Measurements from ENCODE around the gene AAK1.
"Not testable (repeated sequence)": the region's sequence is repeated elsewhere in the genome, so short reads cannot be mapped to it uniquely, and the experiment has no call there.

The AAK1 gene

DNA sequence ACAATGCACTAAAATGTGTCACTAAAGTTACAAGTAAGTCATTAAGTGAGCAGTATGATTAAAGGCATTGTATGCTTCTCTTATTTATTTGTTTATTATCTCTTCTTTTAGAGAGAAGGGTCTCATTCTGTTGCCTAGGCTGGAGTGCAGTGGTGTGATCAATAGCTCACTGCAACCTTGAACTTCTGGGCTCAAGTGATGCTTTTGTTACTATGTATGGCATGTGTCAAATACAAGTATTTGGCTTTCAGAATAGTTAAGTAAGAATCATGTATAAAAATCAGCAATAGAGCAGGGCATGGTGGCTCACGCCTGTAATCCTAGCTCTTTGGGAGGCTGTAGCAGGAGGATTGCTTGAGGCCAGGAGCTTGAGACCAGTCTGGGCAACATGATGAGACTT lies 15.8 kb upstream of the AAK1 start:
- DNase-seq: no peak

DNA sequence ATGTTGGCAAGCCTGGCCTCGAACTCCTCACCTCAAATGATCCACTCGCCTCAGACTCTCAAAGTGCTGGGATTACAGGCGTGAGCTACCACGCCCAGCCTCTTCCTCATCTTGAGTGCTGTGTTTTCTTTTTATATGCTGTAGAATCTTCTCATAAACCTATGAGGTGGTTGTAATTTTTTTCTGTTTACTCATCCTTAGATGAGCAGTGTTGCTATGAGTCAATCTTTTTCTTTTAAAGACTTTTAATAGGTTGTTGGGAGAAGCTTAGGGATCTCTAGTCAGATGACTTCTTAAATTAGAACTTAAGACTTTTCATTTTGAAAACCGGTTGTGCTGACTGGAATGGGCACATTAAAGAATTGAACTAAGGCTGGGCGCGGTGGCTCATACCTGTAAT lies 8.7 kb upstream of the AAK1 start:
- no peak for DNase-seq

DNA sequence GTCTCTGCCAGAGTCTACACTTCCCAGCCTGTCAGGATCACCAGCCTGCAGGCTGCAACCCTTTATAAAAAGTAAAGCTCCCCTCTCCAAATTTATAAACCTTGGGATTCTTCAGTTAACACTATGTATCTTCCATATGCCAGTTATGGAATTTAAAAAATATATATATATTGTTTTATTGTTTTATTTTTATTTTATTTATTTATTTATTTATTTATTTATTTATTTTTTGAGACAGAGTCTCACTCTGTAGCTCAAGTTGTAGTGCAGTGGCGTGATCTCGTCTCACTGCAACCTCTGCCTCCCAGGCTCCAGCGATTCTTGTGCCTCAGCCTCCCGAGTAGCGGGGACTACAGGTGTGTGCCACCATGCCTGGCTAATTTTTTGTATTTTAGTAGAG lies 3.7 kb upstream of the AAK1 start:
- not testable (repeated sequence) for DNase-seq

DNA sequence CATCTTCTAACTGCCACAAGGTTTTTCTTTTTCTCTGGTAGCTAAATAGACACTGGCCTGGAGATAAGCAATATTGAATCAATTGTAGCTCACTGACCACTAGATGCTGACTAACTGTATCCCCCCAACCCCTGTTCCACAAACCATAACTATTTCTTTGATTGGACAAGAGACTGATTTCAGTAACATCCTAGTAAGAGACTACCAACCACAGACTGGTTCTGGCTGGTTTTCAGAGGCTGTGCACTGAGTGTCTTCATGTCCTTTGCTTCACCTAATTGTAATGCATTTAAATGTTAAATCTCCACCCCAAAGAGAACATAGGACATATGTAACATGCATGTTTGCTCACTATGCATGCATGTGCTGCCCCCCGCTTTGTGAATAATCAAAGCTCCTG lies 3.2 kb upstream of the AAK1 start:
- no peak for DNase-seq

DNA sequence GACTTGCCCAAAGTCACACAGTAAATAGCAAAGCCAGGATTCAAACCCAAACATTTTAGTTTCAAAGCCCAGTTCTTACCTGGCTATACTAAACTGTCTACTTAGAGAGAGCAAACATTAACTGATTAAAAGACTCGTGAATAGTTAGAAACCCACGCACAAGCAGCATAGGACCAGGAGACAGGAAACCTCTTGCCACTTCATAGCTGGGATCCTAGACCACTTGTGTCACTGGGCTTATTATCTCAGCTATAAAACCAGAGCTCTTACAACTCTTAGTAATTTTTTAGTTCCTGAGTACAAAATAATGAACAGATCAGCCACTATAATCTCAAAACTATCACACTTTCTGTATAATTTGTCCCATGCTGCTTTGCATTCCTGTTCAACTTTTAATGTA lies 2.4 kb upstream of the AAK1 start:
- no peak for DNase-seq

DNA sequence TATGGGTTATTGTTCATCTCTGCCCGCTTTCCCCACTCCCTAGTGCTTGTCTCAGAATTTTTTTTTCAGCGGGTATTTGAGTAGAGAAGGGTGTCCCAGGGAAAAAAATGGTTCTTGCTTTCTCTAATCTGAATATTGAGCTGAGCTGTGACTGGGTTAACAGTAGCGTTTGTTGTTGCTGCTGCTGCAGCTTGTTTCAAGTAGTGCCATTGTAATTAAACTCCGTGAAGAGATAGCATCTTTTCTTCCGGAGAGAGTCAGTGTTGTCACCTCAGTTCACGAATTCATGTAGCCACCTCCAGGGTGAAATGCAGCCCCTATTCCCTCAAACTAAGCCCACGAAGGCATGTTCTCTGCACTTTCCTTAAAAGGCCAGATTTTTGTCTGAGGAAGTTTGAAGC lies 1.5 kb upstream of the AAK1 start:
- DNase-seq: no peak

DNA sequence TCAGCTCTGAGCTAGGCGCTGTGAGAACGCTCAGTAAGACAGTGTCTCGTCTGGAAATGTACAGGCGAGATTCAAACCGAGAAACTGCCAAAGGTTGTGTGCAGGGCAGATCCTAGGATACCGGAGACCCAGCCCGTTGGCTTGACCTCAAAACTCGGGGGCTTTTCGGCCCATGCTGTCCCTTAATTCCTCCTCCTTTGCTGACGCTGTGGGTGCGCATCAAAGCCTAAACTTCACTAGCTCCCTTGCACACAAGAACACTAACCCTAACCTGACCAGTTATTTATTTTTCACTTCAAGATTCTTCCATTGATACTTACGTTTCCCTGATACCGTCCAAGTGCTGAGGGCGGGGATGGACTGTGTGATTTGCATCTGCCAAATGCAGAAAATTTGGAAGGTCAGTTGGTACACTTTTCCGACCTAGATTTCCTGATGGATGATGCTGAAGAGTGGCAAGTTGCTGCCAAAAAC lies 1.0 kb upstream of the AAK1 start:
- DNase-seq: no peak

DNA sequence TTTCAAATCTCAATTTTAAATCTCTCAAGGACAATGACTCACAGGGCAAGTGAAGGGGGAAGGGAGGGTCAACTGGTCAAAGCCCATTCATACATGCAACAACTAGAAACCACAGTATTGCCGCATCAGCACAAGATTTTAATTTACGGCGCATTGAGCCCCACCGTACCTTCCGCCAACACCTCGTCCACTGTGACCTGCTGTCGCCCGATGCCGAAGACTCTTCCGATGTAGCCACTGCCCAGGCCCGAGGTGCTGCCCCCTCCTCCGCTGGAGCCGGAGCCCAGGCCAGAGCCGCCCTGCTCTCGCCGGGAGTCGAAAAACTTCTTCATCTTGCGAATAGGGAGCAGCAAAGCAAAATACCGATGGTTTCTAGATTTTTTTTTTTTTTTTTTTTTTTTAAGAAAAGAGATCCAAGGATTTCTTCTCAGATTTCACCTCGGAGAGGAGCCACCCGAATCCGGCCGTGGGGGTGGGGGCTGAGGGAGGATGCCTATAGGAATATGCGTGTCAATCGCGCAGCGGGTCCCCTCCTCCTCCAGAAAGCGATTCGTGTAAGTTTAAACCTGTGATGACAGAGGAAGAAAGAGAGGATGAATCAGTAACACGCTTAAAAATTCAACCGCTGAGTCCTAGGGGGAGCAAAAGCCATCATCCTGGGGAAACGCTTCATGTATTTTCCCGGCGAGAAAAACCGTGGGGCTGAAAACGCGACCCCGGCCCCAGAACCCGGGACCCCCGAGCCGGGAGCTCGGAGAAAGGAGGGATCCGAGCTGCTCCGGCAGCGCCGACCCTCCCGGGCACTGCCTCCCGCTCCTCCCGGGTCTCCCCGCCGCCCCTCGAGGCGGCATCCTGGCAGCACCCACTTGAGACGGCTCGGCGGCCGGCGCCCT lies 584 bp downstream of the AAK1 start:
- DNase-seq: no peak

DNA sequence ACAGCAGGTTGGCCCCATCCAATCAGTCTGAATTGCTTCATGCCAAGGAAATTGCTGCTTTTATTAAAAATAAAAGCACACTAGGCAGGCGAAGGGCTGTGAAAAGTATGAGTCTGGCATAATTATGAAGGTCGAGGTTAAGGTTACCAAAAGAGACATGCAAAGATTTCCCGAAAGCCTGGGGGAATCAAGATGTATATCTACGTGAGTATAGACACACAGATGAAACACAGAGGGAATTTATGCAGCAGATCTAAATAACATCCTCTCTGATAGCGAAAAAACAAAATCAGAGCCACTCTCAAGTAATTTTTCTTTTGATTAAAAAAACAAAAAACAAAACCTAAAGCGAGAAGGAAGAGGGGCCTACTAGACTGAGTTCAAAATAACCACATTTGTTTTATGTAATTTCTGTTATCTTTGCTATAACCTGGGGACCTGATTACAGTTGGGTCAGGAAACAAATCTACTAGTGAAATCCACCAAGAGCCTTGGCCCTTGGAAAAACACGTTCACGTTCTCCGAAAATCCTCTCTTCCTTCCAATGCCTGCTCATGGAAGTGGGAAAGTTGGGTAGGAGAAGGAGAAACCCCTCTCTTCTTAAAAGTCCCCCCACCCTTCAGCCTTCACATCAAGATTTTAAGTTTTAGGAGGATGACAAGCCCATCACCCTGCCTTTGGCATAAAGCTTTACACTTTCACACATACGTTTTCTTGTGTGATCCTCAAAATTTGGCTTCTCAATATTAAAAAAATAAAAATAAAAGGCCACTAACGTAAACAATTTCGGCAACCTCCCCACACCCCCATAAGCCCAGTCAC lies 1.4 kb downstream of the AAK1 start:
- DNase-seq: no peak

DNA sequence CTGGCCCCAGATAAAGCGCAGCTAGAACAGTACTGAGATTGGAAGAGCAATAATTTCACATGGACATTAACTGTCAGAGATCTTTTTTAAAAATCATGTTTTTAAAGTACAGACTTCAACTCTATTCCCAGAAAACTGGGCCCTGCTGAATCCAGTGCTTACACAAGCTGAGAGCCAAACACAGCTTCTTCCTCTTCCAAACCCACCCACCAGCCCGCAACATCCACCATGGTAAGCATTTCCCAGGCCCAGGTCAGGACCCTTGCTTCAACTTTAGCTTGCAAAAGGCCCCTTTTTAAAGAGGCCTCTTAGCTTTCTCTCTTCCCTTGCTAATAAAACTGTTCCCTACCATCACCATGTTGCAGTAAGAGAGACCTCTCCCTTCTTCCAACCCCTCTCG lies 2.1 kb downstream of the AAK1 start:
- no peak for DNase-seq

DNA sequence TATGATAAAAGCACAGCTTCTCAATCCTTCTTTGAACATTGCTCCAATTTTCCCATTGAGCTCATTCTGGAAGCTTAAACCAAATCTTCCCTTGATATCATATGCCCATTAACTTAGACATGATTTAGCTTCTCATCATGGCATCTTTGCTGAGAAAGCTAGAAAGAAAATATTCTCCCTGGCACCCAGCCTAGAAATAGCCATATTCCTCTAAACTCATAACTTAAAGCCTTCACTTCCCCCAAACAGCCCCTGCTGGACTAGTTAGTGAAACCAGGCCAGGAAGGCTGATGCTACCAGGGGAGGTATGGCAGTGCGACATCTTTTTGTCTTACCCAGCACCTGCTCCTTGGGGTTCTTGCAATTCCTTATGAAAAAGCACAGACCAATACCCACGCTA lies 4.3 kb downstream of the AAK1 start:
- DNase-seq: no peak

DNA sequence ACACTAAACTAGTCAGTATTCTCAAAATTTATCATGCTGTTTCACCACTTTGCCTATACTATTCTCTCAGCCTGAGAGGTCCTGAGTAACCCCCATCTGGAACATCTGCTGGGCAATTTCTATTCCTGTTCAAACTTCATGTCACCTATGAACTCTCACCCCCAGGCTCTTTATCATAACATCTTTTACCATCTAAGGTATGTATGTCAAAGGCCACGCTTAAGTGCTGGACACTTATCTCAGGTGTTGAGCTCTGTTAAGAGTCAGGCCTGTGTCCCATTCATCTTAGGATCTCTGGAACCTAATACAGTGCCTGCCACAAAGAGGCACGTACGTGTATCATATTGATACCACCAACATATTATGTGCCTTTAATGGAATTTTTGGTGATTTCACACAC lies 4.9 kb downstream of the AAK1 start:
- DNase-seq: no peak

DNA sequence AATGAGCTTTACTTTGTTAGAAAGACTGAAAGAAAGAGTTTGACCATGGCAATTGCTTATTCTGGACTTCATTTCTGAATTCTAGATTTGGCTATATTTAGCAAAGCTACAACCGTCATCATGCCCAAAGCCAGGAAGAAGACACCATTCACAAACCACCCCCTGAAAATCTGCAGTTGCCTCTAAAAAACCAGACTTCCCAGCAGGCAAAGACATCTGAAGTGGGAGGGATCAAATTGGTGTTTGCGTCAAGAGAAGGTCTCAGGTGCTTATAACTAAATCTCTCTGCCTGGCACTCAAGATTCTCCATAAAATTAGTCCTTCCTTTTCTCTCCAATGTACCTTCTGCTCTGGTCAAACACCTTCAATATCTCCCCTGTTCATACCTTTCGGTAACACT lies 5.6 kb downstream of the AAK1 start:
- DNase-seq: no peak

DNA sequence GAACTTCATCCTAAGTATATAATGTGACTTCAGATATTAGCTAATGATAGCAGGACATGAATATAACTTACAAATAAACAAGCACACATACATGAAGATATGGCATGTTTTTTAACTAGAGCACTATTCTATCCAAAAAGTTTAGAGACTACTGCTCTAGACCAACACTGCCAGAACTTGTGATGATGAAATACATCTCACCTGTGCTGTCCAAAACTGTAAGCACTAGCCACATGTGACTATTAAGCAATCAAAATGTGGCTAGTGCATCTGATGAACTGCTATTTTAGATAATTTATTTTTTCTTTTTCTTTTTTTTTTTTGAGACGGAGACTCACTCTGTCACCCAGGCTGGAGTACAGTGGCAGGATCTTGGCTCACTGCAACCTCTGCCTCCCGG lies 7.1 kb downstream of the AAK1 start:
- DNase-seq: no peak

DNA sequence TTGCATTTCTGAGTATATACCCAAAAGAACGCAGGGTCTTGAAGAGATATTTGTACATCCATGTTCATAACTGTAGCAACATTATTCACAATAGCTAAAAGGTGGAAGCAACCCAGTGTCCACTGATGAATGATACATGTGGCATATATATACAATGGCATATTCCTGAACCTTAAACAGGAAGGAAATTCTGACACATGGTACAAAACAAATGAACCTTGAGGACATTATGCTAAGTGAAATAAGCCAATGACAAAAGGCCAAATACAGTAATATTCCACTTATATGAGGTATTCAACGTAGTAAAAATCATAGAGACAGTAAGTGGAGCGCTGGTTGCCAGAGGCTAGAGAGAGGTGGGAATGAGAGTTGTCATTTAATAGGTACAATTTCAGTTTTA lies 8.1 kb downstream of the AAK1 start:
- no peak for DNase-seq

DNA sequence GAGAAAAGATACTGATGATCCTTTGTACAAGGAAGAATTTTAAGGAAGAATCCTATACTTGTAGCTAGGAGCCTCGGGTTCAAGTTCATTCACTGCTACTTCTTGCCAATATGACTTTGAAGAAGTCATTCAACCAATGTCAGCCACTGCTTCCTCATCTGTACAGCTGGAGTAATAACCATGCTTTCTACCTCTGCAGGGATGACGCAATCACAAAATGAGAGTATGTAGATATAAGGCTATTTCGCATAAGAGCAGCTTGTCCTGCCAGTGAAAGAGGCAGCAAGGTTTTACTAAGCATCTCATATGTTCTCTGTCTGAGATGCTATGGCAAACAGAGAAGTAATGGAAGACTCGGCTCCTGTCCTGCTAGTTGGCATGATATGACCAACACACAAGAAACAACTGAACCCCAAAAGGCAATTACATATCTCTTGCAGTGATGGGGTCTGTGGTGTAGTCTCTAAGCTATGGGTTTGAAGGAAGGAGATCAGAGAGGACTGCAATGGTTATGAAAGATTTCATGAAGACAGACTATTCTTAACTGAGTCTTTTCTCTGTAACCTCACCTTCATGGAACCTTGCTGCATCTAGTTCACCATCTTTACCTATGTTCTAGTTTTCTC lies 9.2 kb downstream of the AAK1 start:
- DNase-seq: no peak

DNA sequence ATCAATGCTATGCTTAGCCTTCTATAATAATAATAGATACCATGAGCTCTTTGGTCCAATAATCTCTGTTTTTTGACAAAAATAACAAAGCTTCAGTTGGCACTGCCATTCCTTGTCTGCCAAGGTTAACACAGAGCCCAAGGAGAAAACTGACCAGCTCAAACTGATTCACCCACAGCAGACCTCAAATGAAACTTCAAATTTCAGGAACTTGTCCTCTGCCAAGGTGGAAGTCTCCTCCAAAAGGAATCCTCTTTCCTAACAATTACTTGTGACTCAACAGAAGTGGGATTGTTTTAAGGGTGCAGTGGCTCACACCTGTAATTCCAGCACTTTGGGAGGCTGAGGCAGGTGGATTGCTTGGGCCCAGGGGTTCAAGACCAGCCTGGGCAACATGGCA lies 12.1 kb downstream of the AAK1 start:
- no peak for DNase-seq

DNA sequence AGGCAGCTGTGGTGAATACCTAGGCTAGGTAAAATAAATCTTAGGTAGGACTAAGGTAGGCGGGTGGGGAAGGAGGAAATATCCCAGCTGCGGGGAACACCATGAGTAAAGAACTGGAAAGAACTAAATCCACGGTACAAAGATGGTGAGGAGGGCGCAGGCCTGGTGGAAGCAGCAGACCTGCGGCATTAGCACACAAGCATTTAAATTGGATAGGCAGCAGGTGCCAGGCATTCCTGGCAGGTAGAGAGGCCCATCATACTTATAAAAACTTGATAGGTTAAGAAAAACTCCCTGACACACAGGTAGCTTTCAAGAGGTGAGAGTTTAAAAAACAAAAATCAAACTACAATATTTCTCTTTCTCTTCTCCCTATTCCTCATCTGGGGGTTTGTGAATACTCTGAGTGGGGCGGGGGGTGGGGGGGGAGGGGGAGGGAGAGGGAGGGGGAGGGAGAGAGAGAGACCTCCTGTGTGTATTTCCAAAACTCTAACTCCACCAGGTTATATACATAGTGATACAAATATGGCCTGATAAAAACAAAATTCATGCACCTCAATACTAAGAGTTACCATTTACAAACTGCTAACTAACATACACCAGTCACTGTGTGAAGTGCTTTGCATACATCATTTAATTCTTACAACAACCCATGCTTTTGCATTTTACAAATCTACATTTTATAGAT lies 13.5 kb downstream of the AAK1 start:
- no peak for DNase-seq

DNA sequence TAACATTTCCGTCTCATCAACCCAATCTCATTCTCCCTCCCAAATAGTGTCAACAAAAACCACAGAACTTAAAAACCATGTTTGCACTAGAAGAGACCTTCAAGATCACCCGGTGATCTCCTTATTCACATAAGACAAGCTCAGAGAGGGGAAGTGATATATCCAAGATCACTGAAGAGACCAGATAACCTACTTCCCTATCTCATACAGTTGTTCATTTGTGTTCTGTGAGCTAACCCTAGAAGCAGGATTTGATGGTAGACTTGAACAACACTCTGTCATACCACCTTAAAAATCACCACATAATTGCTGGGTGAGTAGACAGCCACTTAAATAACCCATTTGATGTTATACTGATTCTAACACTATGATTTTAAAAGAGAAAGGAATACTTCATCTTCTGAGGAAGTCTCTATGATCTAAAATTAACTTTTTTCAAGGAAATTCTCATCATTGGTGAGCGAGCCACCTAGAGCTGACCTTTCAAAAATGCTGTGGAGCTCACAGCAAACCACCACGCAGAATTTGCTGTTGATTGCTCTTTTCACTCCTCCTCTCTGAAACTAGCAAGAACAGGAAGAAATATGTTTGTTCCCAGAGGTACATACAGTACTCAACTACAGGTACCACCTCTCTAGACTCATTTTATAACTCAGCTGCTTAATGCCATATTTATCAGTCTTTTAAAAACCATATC lies 15.1 kb downstream of the AAK1 start:
- no peak for DNase-seq

DNA sequence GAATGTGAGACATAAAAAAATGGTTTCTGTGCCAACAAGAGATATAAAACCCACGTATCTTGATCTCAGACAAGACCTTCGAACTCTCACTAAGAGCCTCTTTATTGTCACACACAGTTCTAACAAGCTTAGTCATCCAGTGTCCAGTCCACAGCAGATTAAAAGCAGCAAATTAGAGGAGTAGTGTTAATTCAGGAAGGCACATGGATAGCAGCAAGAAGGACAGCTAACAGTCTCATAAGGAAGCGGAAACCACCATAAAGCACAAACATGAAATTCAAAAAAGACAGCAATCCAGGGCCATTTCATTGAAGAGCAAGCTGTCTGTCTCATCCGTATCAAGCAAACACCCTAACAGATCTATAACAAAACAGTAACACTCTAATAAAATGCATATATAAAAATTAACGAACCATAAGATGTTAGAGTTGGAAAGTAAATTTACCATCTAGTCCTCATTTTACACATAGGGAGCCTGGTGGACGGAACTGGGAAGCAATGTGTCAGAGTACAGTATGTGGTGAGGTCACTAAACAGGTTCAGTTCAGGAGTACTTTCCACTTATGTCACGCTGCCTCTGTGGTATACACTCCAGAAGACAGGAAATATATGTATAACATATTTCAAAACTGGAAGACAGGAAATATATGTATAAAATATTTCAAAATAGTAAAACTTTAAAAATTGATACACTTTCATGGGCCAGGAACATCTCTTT lies 18.3 kb downstream of the AAK1 start:
- DNase-seq: no peak

DNA sequence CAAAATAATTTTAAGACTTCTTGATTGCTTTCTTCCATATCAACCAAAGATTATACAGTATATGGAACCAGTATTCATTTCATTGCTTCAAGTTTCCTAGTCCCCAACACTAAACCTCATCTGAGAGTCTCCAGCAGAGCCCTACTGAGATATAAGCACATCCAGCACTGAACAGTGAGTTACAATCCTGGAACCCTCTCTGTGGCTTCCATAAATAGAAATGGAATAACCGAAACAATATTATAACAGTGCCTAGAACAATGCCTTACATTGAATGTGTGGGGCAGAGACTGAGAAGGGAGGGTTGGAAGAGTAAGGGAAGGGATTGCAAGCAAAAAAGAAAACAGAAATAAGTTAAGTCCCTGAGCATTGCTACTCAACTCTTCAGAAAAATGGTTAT lies 18.9 kb downstream of the AAK1 start:
- DNase-seq: no peak

DNA sequence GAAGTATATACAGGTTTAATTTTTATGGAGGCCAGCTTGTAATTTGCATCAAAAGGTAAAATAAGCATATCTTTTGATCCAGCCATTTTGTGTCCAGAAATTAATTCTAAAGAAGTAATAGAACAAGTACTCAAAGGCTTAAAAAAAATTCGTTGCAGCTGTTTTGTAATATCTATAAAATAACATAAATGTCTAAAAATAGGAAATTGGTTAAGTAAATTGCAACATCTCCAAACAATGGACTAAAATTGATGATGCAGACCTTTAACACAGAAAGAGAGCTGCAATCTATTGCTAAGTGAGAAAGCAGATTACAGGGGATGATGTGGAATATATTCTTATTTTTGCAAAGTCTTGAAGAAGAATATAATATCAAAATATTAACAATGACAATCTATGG lies 19.4 kb downstream of the AAK1 start:
- no peak for DNase-seq
